D341Med (cell line): Measurements from ENCODE around the gene HEPACAM.

Source experiments
- DNase-seq: peaks from one replicate; pipeline ENCODE4 v3.0.0; 2012; ENCODE audit warnings: low spot score

HEPACAM gene

GRCh38 chr11:124943254-124943616, 7.4 kb upstream of the HEPACAM start:
- no peak for DNase-seq

GRCh38 chr11:124942466-124943253, 6.8 kb upstream of the HEPACAM start:
- DNase-seq, result no peak

GRCh38 chr11:124941703-124942102, 5.9 kb upstream of the HEPACAM start:
- DNase-seq, result no peak

DNA sequence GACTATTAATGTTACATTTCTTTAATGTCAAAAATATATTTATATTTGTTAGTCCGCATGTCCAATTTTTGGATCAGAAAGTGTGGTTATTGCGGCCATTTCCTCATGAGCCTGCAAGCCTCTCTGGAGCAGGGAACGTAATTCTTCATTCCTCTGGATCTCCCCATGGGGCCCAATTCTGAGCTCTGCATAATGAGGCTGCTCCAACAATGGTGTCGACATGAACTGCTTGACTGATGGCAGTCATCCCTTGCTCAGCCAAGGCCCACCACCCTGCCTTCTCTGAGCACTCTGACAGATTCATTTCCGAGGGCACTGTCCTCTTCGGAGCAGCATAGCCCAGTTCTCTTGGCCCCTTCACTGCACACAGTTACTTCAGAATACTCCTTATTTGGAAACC, 3.1 kb upstream of the HEPACAM start:
- no peak for DNase-seq

GRCh38 chr11:124938206-124938765, 2.4 kb upstream of the HEPACAM start:
- no peak for DNase-seq

GRCh38 chr11:124937336-124937935, 1.6 kb upstream of the HEPACAM start:
- no peak for DNase-seq

DNA sequence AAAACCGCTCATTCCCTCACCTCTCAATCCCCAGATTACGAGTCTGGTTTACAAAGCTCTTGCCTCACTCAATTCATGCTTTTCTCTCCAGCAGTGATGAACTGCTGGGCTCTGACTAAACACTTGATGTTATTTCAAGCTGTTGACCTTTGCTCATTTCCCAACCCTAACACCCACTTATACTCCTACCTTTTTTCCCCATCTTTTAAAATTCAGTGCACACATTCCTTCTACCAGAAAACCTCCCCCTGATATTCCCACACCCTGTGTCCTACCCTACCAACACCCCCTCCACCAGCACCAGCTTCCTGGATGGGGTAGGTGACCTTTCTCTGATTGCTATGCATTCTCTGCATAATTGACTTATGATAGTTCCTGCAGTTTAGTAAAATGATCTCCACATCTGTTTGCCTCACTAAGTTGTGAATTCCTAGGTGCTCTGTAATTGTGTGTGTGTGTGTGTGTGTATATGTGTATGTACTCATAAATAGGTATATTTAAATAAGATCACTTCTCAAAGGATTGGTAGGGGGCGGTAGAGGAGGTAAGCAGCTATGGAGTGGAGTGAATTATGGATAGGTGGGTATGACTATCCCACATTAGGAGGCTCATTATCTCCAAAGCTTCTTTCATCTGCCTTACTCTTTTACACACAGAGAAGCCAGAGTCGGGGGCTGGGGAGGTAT, 842 bp downstream of the HEPACAM start:
- DNase-seq, result no peak

DNA sequence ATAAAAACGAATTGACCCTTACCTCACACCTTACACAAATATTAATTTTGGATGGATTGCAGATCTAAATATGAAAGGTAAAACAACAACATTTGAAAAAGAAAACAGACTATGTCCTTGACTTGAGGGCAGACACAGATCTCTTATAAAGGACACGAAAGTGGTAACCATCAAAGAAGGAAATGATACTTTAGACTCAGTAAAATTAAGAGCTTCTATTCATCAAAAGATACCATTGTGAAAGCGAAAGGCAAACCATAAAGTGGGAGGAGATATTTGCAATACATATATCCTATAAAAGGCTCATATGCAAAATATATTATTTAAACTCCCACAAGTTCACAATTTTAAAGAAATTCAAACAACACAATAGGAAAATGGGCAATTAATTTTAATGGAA, 5.0 kb downstream of the HEPACAM start:
- no peak for DNase-seq

GRCh38 chr11:124928942-124929665, 6.7 kb downstream of the HEPACAM start:
- no peak for DNase-seq

DNA sequence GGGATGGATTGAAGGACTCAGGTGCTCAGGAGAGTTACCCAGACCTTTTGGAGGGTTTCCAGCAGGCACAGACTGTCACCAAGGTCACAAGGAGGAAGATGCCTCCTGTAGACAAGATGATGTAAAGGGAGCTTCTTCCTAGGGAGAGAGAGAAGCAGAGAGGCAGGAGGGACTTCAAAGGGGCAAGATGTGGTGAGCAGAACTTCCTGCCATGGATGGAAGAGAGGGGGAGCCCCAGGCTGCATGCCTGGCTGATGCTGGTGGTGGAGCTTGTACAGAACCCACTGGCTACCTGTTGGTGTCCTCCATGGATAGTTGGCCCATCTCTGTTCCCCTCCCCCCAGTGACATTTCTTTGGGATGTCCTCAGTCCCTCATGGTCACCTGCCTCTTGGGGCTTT, 12.6 kb downstream of the HEPACAM start:
- no peak for DNase-seq

DNA sequence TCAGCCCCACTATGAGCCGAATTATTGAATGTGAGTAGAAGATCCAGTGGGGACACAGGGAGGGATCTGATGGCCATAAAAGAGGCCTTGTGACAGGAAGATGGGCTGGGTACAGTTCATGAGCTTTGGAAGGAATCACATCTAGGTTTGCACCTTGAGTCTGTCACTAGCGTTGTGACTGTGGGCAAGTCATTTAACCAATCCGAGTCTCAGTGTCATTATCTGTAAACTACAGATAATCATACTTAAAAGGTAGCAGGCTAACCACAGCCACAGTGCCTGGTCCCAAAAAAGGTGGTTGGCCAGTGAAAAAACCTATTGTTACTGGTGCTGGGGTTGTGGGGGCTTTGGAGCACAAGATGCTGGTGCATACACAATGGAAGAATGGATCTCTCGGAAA, 13.0 kb downstream of the HEPACAM start:
- no peak for DNase-seq

- no peak for DNase-seq
Observed at GRCh38 chr11:124920870-124921609, 14.8 kb downstream of the HEPACAM start.

GRCh38 chr11:124920356-124920755, 15.5 kb downstream of the HEPACAM start:
- no peak for DNase-seq

GRCh38 chr11:124919898-124920297, 15.9 kb downstream of the HEPACAM start:
- no peak for DNase-seq

GRCh38 chr11:124918950-124919349, 16.9 kb downstream of the HEPACAM start, which contains the start of gene HEPN1:
Gene HEPN1 (plus strand): TSS chr11:124919250.
- no peak for DNase-seq

DNA sequence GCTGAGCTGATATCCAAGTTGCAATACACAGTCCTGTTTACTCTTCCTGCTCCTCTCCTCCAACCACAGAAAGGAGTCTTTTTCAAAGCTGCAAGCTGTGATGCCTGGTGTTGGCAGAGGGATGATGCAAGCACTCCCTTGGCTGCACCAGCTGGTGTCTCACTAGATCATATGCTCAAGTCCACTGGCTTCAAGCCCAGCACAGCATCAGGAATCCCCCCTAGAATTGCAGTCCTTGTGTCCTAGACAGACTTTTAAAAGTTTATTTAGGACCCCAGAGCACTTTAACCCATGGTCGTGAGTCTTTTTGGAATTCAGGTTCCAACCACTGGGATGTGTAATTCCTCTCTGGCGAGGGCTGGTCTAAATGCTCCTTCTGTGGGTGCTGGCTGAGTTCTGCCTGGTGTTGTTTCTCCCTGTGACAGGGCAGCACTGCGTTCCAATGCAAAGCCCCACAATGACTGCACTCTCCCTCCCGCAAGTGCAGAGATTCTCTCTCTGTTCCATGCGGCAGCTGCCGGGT, 18.7 kb downstream of the HEPACAM start:
- no peak for DNase-seq

- no peak for DNase-seq
Observed at GRCh38 chr11:124916370-124916710, 19.5 kb downstream of the HEPACAM start.

DNA sequence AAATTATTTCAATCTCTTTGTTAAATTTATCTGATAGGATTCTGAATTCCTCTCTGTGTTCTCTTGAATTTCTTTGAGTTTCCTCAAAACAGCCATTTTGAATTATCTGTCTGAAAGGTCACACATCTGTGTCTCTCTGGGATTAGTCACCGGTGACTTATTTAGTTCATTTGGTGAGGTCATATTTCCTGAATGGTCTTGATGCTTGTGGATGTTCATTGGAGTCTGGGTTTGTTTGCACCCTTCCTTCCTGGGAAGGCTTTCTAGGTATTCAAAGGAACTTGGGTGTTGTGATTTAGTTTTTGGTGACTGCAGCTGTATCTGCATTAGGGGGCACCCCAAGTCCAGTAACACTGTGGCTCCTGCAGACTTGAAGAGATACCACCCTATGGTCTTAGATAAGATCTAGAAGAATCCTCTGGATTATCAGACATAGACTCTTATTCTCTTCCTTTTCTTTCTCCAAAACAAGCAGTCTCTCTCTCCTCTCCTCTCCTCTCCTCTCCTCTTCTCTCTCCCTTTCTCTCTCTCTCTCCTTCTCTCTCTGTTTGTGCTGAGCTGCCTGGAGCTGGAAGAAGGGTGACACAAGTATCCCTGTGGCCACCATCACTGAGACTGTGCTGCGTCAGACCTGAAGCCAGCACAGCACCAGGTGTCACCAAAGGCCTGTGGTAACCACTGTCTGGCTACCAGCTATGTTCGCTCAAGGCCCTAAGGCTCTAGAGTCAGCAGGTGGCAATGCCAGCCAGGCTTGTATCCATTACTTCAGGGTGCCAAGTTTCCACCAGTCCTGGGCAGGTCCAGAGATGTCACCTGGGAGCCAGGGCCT, 20.1 kb downstream of the HEPACAM start:
- DNase-seq, result no peak

DNA sequence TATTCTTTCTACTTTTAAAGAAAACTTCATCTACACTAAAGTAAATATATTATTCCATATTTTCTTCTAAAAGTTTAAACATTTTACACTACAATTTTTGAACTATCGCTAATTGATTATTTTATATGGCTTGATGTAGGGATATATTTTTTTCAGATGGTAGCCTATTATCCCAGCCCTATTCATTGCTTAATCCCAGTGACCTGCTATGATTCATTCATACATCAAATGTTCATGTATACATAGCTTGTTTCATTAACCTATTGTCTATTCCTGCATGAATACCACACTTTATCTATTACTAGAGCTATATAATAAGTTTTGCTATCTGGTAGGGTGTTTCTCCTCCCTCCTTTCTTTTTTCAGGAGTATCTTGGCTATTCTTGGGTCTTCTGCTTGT, 33.2 kb downstream of the HEPACAM start:
- no peak for DNase-seq

DNA sequence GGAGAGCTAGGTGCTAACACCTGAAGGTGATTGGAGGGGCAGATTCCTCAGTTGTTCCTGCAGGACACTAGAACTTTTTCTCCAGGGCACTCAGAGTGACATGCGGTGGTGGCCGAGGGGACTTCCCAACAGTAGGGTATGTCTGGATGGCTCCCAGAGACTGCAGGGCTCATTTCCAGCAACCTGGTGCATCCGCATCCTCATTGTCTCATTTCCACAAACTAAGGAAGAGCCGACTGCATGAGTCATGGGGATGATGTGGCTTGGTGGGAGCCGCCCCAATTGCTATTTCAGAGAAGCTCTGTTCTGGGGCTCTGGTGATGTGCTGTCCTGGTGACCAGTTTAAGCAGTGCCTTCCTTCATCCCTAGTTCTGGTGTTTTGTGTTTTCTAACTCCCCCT, 35.4 kb downstream of the HEPACAM start:
- no peak for DNase-seq
